RWPE2 (cell line): ENCODE data around the gene MB21D2.
A peak's percentile ranks its signal among the peaks of the same experiment; 100 is the strongest.

Experiments
- ATAC-seq: fragments of 200-7000 bp; cut with Tn5 transposase; 3 replicates; pipeline ENCODE4 v1.9.1; 2021; ENCODE audit warnings: low read depth
- DNase-seq: peaks from one replicate; pipeline ENCODE4 v3.0.0-alpha.2; 2020; ENCODE audit warnings: low spot score
- H3K27ac ChIP-seq: fragments of 450-650 bp; 2 replicates; pipeline ENCODE4 v1.5.1; 2017; ENCODE audit warnings: mild to moderate bottlenecking; ENCODE audit not compliant: poor library complexity, severe bottlenecking
- H3K27me3 ChIP-seq: fragments of 250-450 bp; sonication (Bioruptor Pico); 2 replicates; pipeline ENCODE4 v1.5.1; 2021; ENCODE audit warnings: mild to moderate bottlenecking, moderate library complexity; ENCODE audit not compliant: insufficient read depth, poor library complexity, severe bottlenecking
- H3K36me3 ChIP-seq: fragments of 250-450 bp; sonication (Bioruptor Pico); 2 replicates; pipeline ENCODE4 v1.5.1; 2020; ENCODE audit warnings: low read depth, mild to moderate bottlenecking, moderate library complexity
- H3K4me1 ChIP-seq: fragments of 250-450 bp; sonication (Bioruptor Pico); 2 replicates; pipeline ENCODE4 v1.5.1; 2021; ENCODE audit warnings: mild to moderate bottlenecking, moderate library complexity; ENCODE audit not compliant: insufficient read depth, poor library complexity, severe bottlenecking
- H3K4me3 ChIP-seq: fragments of 250-450 bp; sonication (Bioruptor Pico); 2 replicates; pipeline ENCODE4 v1.5.1; 2021; ENCODE audit warnings: mild to moderate bottlenecking, moderate library complexity; ENCODE audit not compliant: severe bottlenecking
- H3K9me3 ChIP-seq: fragments of 250-450 bp; sonication (Bioruptor Pico); 2 replicates; pipeline ENCODE4 v1.5.1; 2021; ENCODE audit warnings: mild to moderate bottlenecking, moderate library complexity; ENCODE audit not compliant: severe bottlenecking
- CTCF ChIP-seq: fragments of 450-650 bp; IDR thresholded peaks from one replicate; pipeline ENCODE4 v1.5.1; 2017; ENCODE audit warnings: mild to moderate bottlenecking, moderate library complexity; ENCODE audit not compliant: poor library complexity, severe bottlenecking

Gene MB21D2

DNA sequence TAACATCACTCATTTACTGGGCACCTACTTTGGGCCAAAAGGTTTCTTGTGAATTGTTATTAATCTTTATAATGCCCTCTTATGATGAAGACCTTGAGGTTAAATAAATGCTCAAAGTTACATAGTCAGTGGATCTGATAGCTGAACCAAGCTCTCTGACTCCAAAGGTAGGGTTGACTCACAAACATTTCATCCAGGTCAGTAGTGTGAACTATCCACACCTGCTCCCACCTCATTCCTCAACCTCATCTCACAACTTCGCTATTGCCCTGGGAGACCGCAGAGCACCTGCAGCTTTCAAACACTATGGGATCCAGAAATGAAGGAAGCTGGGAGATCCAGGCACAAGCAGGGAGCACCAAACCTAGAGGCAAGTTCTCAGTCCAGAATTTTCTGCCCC, 96.5 kb downstream of the MB21D2 start:
- no peaks in the 10 kb centered on the region for H3K36me3 ChIP-seq
- no peaks in the 10 kb centered on the region for H3K9me3 ChIP-seq
- DNase-seq = no peak
- ATAC-seq = no peak
- no peaks in the 10 kb centered on the region for H3K27me3 ChIP-seq
- H3K27ac ChIP-seq = no peak overlapping the region
- H3K4me3 ChIP-seq = no peak overlapping the region
- TF ChIP-seq CTCF = no peak
- peaks cover 43% of the 10 kb centered on the region for H3K4me1 ChIP-seq

DNA sequence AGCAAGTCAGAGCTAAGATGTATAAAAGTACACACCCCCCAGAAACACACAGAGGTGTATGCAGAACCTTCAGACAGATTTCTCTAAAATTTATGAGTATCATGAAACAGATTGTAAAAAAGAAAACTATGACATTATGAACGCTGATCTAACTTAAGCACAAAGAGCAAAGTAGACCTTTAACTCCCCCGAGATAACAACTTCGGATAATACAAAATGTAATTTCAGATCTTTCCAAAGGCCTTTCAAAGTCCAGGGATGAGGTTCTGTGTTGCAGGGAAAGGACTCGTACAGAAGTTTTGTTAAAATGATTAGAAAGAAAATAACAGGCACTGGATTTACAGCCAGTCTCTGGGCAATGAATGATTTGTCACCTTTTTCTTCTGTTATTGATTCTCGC, 97.5 kb downstream of the MB21D2 start:
- H3K27ac ChIP-seq = peak overlapping the region; percentile 66
- no peak for ATAC-seq
- no peak for DNase-seq
- H3K36me3 ChIP-seq = no peaks in the 10 kb centered on the region
- peaks cover 34% of the 10 kb centered on the region for H3K4me1 ChIP-seq
- H3K9me3 ChIP-seq = no peaks in the 10 kb centered on the region
- H3K27me3 ChIP-seq = no peaks in the 10 kb centered on the region
- TF ChIP-seq CTCF = no peak
- no peak overlapping the region for H3K4me3 ChIP-seq

- peak overlapping the region; percentile 66 for H3K27ac ChIP-seq
- H3K27me3 ChIP-seq = no peaks in the 10 kb centered on the region
- H3K4me3 ChIP-seq = no peak overlapping the region
- ATAC-seq (peak; percentile 88), DNase-seq (no peak)
- no peak for TF ChIP-seq CTCF
- peaks cover 32% of the 10 kb centered on the region for H3K4me1 ChIP-seq
- no peaks in the 10 kb centered on the region for H3K9me3 ChIP-seq
- H3K36me3 ChIP-seq = no peaks in the 10 kb centered on the region
Observed at GRCh38 chr3:192819001-192819569, 98.6 kb downstream of the MB21D2 start.

DNA sequence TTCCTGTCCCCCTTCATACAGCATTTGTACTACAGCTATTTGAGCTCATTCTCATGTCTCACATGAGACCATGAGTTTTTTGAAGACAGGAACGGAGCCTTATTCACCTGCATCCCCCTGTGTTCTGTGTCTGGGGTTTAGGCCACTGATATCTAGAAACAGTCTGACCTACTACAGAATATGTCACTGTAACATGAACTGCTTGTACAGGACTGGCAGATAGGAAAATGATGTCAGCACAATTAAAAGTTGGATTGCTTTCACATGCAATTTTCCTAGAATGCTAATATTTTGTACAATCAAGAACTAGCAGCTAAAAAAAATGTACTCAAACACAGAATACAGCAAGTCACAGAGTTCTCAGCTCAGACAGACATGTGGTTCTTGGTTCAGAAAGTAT, 99.5 kb downstream of the MB21D2 start:
- Histone ChIP-seq H3K4me1 (peaks cover 32% of the 10 kb centered on the region), H3K4me3 (no peak overlapping the region), H3K36me3 (no peaks in the 10 kb centered on the region), H3K9me3 (no peaks in the 10 kb centered on the region), H3K27ac (peak overlapping the region; percentile 66), H3K27me3 (no peaks in the 10 kb centered on the region)
- no peak for DNase-seq
- TF ChIP-seq CTCF = no peak
- no peak for ATAC-seq

GRCh38 chr3:192817506-192817905, 100.2 kb downstream of the MB21D2 start:
- no peak for TF ChIP-seq CTCF
- Histone ChIP-seq H3K36me3 (no peaks in the 10 kb centered on the region), H3K9me3 (no peaks in the 10 kb centered on the region), H3K27me3 (no peaks in the 10 kb centered on the region), H3K4me3 (no peak overlapping the region), H3K27ac (peak overlapping the region; percentile 66), H3K4me1 (peaks cover 32% of the 10 kb centered on the region)
- ATAC-seq = no peak
- DNase-seq = no peak
